ENCODE data around the gene HPS4. TPM values are rescaled to one million over a fixed set of nuclear protein-coding genes. Genes with fewer than 3 reads are reported as not detected.

The HPS4 gene
- total and polyA plus RNA-seq, 10 of the 15 experiments (the other 5 are each of a cell fraction or from before 2014, with no cell fraction given): 11.7 to 36.7 (median 30.8) TPM

DNA sequence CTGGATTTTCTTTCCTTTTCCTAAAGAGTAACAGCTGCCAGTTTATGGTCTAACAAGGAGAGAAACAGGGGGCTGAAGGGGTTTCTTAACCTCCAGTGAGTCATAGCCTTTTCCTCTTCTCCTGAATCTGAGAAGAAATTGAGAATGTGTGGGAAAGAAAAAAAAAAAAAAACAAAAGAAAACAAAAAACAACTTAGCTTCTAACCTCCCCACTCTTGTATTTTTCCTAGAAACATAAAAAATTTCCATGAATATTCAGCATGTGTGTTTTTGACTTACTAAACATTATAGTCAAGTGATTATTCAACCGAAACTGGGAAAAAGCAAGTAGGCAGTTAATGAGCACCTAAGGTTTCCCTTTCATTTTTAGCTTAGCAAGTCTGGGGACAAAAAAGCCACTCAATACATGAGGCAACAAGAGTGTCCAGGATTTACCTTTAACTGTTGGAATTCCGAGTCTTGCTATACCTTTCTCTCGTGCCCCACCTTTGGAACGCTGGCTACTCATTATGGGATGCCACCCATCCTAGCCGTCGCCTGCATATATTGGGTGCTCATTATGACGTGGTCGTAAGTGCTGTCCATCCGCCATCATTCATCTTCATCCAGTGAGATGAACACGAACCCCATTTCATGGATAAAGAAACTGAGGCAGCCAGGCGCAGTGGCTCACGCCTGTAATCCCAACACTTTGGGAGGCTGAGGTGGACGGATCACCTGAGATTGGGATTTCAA lies 52.2 kb downstream of the HPS4 start:
- WGBS (ENCODE audit: insufficient coverage, insufficient replicate concordance, low lambda C conversion rate, missing lambda C conversion rate): 59% methylated on average over 13 of the region's 13 CpGs
- H3K4me1 ChIP-seq (ENCODE audit: control insufficient read depth, insufficient read depth, low read length): peaks cover 36% of the 10 kb centered on the region
- intact Hi-C loops (cut with micrococcal nuclease; ENCODE audit: unreplicated experiment) (loop anchor here (5.0 kb wide), 1 partner anchor 51 kb away; the partner anchor contains the start of genes HPS4 and SRRD), in situ Hi-C loops (cut with MboI) (no loop called here)
- TSS peak; percentile 59 for BruUV-seq (replicated peaks)
- no peaks in the 10 kb centered on the region for H3K9me3 ChIP-seq (replicated peaks; ENCODE audit: control insufficient read depth, insufficient read depth, low read length)
- RAD21 ChIA-PET (ENCODE audit: unreplicated experiment): interaction anchor here (1.0 to 2.2 kb wide), 9 partner anchors 26 to 241 kb away, joined by 3 to 10 read pairs (median 5); partner anchors contain the start of gene TFIP11
- H2AFZ ChIP-seq (ENCODE audit: control insufficient read depth, low read depth, low read length): peak overlapping the region; percentile 26; the same call in 1 of the 2 replicates
- FAIRE-seq: no peak
- SMC1A ChIA-PET (ENCODE audit: uncharacterized antibody, unreplicated experiment): interaction anchor here (0.6 to 2.6 kb wide), 14 partner anchors 12 to 242 kb away, joined by 3 to 16 read pairs (median 4); no protein-coding TSS in a partner anchor
- peaks cover 4% of the 10 kb centered on the region; the same call in 1 of the 2 replicates for H4K20me1 ChIP-seq (ENCODE audit: control insufficient read depth, insufficient read depth)
- H3K4me3 ChIP-seq: peak overlapping the region; percentile 92
- peak overlapping the region; percentile 74; the same call in 1 of the 2 replicates for H3K9ac ChIP-seq (ENCODE audit: control insufficient read depth, insufficient read depth, low read length)
- peak overlapping the region; percentile 97 for H3K4me2 ChIP-seq (ENCODE audit: control insufficient read depth, insufficient read depth)
- ATAC-seq: peak; percentile 19; the same call in 2 of the 3 replicates
- peaks cover 3 to 8% of the 10 kb centered on the region in 2 experiments; a peak in 2 of 4 replicates for H3K36me3 ChIP-seq (ENCODE audit: control insufficient read depth in 2 of 2, insufficient read depth in 2 of 2, low read length in 1 of 2)
- H3K27ac ChIP-seq (ENCODE audit: control insufficient read depth, insufficient read depth): peak overlapping the region; percentile 41
- no peaks in the 10 kb centered on the region for H3K27me3 ChIP-seq (replicated peaks in 1 of 2; ENCODE audit: control insufficient read depth in 2 of 2, insufficient read depth in 2 of 2, low read length in 1 of 2)
- DNase-seq (ENCODE audit: low read depth, low spot score): peak; percentile 26
- H3K79me2 ChIP-seq (ENCODE audit: control insufficient read depth, insufficient read depth, low read length): peaks cover 29% of the 10 kb centered on the region
- POLR2A ChIA-PET: interaction anchor here (0.6 to 2.5 kb wide), 7 partner anchors 10 to 264 kb away, joined by 3 to 18 read pairs (median 7); partner anchors contain the start of genes HPS4 and SRRD
- CTCF ChIA-PET: interaction anchor here (0.6 to 3.2 kb wide), 12 partner anchors 13 to 243 kb away, joined by 3 to 26 read pairs (median 5); partner anchors contain the start of gene SRRD
- TF ChIP-seq RUNX3 (IDR thresholded peaks at IDR 0.05; ENCODE audit: low read length): 0 out of 2 replicates have a peak, but pooled peaks have one; percentile 21
- TF ChIP-seq, protein P1, sequence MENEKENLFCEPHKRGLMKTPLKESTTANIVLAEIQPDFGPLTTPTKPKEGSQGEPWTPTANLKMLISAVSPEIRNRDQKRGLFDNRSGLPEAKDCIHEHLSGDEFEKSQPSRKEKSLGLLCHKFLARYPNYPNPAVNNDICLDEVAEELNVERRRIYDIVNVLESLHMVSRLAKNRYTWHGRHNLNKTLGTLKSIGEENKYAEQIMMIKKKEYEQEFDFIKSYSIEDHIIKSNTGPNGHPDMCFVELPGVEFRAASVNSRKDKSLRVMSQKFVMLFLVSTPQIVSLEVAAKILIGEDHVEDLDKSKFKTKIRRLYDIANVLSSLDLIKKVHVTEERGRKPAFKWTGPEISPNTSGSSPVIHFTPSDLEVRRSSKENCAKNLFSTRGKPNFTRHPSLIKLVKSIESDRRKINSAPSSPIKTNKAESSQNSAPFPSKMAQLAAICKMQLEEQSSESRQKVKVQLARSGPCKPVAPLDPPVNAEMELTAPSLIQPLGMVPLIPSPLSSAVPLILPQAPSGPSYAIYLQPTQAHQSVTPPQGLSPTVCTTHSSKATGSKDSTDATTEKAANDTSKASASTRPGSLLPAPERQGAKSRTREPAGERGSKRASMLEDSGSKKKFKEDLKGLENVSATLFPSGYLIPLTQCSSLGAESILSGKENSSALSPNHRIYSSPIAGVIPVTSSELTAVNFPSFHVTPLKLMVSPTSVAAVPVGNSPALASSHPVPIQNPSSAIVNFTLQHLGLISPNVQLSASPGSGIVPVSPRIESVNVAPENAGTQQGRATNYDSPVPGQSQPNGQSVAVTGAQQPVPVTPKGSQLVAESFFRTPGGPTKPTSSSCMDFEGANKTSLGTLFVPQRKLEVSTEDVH (IDR thresholded peaks at IDR 0.05; ENCODE audit: low read depth, partially characterized antibody): no peak
- TF ChIP-seq BRCA1 (IDR thresholded peaks at IDR 0.05; ENCODE audit: low read depth, low read length): no peak
- TF ChIP-seq IKZF2 (IDR thresholded peaks at IDR 0.05): peak; percentile 69 to 77
- peak; percentile 71 for TF ChIP-seq MTA2 (IDR thresholded peaks at IDR 0.05; ENCODE audit: low read depth)
- TF ChIP-seq SMARCA5 (IDR thresholded peaks at IDR 0.05): no peak
- TF ChIP-seq JUNB (IDR thresholded peaks at IDR 0.05): peak; percentile 4
- no peak for TF ChIP-seq ZNF207 (IDR thresholded peaks at IDR 0.05; ENCODE audit: borderline replicate concordance)
- no peak for TF ChIP-seq CHD2 (IDR thresholded peaks at IDR 0.05; ENCODE audit: borderline replicate concordance, low read depth, low read length)
- no peak for TF ChIP-seq RBBP5 (conservative IDR thresholded peaks at IDR 0.05)
- no peak for TF ChIP-seq YY1 (IDR thresholded peaks at IDR 0.05; ENCODE audit: low read depth, low read length)
- peak; percentile 58; the same call in 1 of the 2 replicates for TF ChIP-seq IRF4 (IDR thresholded peaks at IDR 0.05; ENCODE audit: low read depth, low read length)
- TF ChIP-seq, protein P2, sequence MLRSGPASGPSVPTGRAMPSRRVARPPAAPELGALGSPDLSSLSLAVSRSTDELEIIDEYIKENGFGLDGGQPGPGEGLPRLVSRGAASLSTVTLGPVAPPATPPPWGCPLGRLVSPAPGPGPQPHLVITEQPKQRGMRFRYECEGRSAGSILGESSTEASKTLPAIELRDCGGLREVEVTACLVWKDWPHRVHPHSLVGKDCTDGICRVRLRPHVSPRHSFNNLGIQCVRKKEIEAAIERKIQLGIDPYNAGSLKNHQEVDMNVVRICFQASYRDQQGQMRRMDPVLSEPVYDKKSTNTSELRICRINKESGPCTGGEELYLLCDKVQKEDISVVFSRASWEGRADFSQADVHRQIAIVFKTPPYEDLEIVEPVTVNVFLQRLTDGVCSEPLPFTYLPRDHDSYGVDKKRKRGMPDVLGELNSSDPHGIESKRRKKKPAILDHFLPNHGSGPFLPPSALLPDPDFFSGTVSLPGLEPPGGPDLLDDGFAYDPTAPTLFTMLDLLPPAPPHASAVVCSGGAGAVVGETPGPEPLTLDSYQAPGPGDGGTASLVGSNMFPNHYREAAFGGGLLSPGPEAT (IDR thresholded peaks at IDR 0.05; ENCODE audit: low read depth): peak; percentile 85
- TF ChIP-seq ATF7 (IDR thresholded peaks at IDR 0.05; ENCODE audit: low read depth): peak; percentile 71
- TF ChIP-seq, protein P3, sequence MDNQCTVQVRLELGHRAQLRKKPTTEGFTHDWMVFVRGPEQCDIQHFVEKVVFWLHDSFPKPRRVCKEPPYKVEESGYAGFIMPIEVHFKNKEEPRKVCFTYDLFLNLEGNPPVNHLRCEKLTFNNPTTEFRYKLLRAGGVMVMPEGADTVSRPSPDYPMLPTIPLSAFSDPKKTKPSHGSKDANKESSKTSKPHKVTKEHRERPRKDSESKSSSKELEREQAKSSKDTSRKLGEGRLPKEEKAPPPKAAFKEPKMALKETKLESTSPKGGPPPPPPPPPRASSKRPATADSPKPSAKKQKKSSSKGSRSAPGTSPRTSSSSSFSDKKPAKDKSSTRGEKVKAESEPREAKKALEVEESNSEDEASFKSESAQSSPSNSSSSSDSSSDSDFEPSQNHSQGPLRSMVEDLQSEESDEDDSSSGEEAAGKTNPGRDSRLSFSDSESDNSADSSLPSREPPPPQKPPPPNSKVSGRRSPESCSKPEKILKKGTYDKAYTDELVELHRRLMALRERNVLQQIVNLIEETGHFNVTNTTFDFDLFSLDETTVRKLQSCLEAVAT (IDR thresholded peaks at IDR 0.05): peak; percentile 94
- no peak for TF ChIP-seq CBX3 (IDR thresholded peaks at IDR 0.05; ENCODE audit: borderline replicate concordance, low read depth)
- TF ChIP-seq NBN (IDR thresholded peaks at IDR 0.05): peak; percentile 31; the same call in 1 of the 2 replicates

Measured in GM12878 (cell line).